H1 (cell line): ENCODE data around the gene DIP2C. TPM values are rescaled to one million over a fixed set of nuclear protein-coding genes. Genes with fewer than 3 reads are reported as not detected.
A peak's percentile ranks its signal among the peaks of the same experiment; 100 is the strongest.

Experiments
- CTCF ChIA-PET: fragments of 300-600 bp; sonication (Branson Sonifier 250); formaldehyde crosslinking; loops from one replicate; lab custom pipeline; 2021; ENCODE audit not compliant: partially characterized antibody; lab: Charles Lee
- POLR2A ChIA-PET: fragments of 300-600 bp; sonication (Branson Sonifier 250); formaldehyde crosslinking; loops from one replicate; lab custom pipeline; 2021; ENCODE audit warnings: inconsistent platforms; ENCODE audit not compliant: partially characterized antibody; lab: Charles Lee
- DNase-seq, 2 experiments: peaks; one replicate each; pipeline versions ENCODE4 v3.0.0 to v3.0.0-alpha.2; 2010 to 2022; ENCODE audit warnings: low spot score in 2 of 2, low read depth in 1 of 2, mixed read lengths in 1 of 2
- FAIRE-seq: peaks from 2 replicates; lab custom pipeline; 2011; peaks lifted over from hg19 to GRCh38; lab: Jason Lieb, UNC
- H2AFZ ChIP-seq: 2 replicates; pipeline ENCODE4 v1.8.1; 2012; ENCODE audit warnings: low read length, inconsistent platforms
- H2AK5ac ChIP-seq: 2 replicates; pipeline ENCODE4 v1.6.1; 2013; ENCODE audit warnings: low read depth, low read length
- H2BK120ac ChIP-seq: replicated peaks from 2 replicates; pipeline ENCODE3; 2013; ENCODE audit warnings: low read depth, low read length, inconsistent platforms
- H2BK12ac ChIP-seq: 2 replicates; pipeline ENCODE4 v1.6.1; 2013; ENCODE audit warnings: low read depth, low read length
- H2BK15ac ChIP-seq: 2 replicates; pipeline ENCODE4 v1.6.1; 2013; ENCODE audit warnings: low read length
- H2BK20ac ChIP-seq: 2 replicates; pipeline ENCODE4 v1.6.1; 2013; ENCODE audit warnings: low read length
- H2BK5ac ChIP-seq: 2 replicates; pipeline ENCODE4 v1.6.1; 2013; ENCODE audit warnings: low read depth, low read length
- H3K14ac ChIP-seq: 2 replicates; pipeline ENCODE4 v1.6.1; 2013; ENCODE audit warnings: inconsistent platforms; ENCODE audit not compliant: insufficient read length
- H3K18ac ChIP-seq: 2 replicates; pipeline ENCODE4 v1.6.1; 2013; ENCODE audit warnings: low read length; ENCODE audit errors: extremely low read depth
- H3K23ac ChIP-seq: 2 replicates; pipeline ENCODE4 v1.6.1; 2013; ENCODE audit warnings: inconsistent platforms; ENCODE audit not compliant: insufficient read length
- H3K23me2 ChIP-seq: 2 replicates; pipeline ENCODE4 v1.6.1; 2013; ENCODE audit warnings: low read depth, low read length
- H3K27ac ChIP-seq: 2 replicates; pipeline ENCODE4 v1.6.1; 2011; ENCODE audit warnings: low read depth, low read length, inconsistent platforms
- H3K27me3 ChIP-seq, 4 experiments: replicated peaks in 1 of 4; 1 replicate in 1 of 4; 2 replicates in 3 of 4; pipeline versions ENCODE4 v1.6.1 to v1.8.1; 2011 to 2013; ENCODE audit warnings: low read length in 3 of 4, mild to moderate bottlenecking in 3 of 4, inconsistent platforms in 2 of 4, mixed read lengths in 2 of 4, moderate library complexity in 1 of 4; ENCODE audit not compliant: control insufficient read depth in 3 of 4, insufficient read depth in 3 of 4; ENCODE audit errors: extremely low read depth in 1 of 4
- H3K36me3 ChIP-seq, 4 experiments: 2 replicates each; pipeline versions ENCODE4 v1.6.1 to v1.8.1; 2011 to 2013; ENCODE audit warnings: mild to moderate bottlenecking in 4 of 4, low read length in 3 of 4, moderate library complexity in 2 of 4, control low read depth in 1 of 4, inconsistent platforms in 1 of 4; ENCODE audit not compliant: insufficient read depth in 4 of 4, control insufficient read depth in 2 of 4
- H3K4ac ChIP-seq: replicated peaks from 2 replicates; pipeline ENCODE3; 2013; ENCODE audit warnings: low read length, low read depth, mixed read lengths, inconsistent platforms; ENCODE audit not compliant: insufficient read length
- H3K4me1 ChIP-seq, 4 experiments: replicated peaks in 1 of 4; 1 replicate in 1 of 4; 2 replicates in 3 of 4; pipeline versions ENCODE4 v1.6.1 to v1.8.1; 2011 to 2013; ENCODE audit warnings: low read length in 3 of 4, inconsistent platforms in 2 of 4, mixed read lengths in 1 of 4; ENCODE audit not compliant: insufficient read depth in 4 of 4, control insufficient read depth in 3 of 4
- H3K4me2 ChIP-seq, 2 experiments: 2 replicates each; pipeline versions ENCODE4 v1.6.1 to v1.8.1; 2011 to 2013; ENCODE audit warnings: low read depth in 2 of 2, low read length in 2 of 2, control low read depth in 1 of 2, inconsistent platforms in 1 of 2, mild to moderate bottlenecking in 1 of 2; ENCODE audit not compliant: insufficient read depth in 1 of 2
- H3K4me3 ChIP-seq, 4 experiments: fragments of 200-600, 300-600 bp in 1 of 4; sonication (generic), shearing (Covaris generic), sonication (Bioruptor Twin) in 1 of 4; 2 replicates each; pipeline versions ENCODE4 v1.5.1 to v1.8.1; 2011 to 2016; ENCODE audit warnings: low read length in 4 of 4, low read depth in 3 of 4, control low read depth in 2 of 4, inconsistent platforms in 2 of 4, mild to moderate bottlenecking in 2 of 4, mixed read lengths in 1 of 4, moderate library complexity in 1 of 4; ENCODE audit not compliant: insufficient read depth in 2 of 4; ENCODE audit errors: extremely low read depth in 1 of 4
- H3K56ac ChIP-seq: replicated peaks from 2 replicates; pipeline ENCODE3; 2013; ENCODE audit warnings: low read depth, mild to moderate bottlenecking, mixed read lengths, low read length, inconsistent platforms; ENCODE audit not compliant: insufficient read length
- H3K79me1 ChIP-seq: 2 replicates; pipeline ENCODE4 v1.6.1; 2013; ENCODE audit warnings: low read depth, low read length, control low read depth
- H3K79me2 ChIP-seq, 2 experiments: 2 replicates each; pipeline versions ENCODE4 v1.6.1 to v1.8.1; 2012 to 2013; ENCODE audit warnings: low read length in 2 of 2, mild to moderate bottlenecking in 2 of 2, inconsistent platforms in 1 of 2; ENCODE audit not compliant: insufficient read depth in 2 of 2, control insufficient read depth in 1 of 2
- H3K9ac ChIP-seq, 4 experiments: replicated peaks in 1 of 4; 1 replicate in 1 of 4; 2 replicates in 3 of 4; pipeline versions ENCODE4 v1.6.1 to v1.8.1; 2011 to 2013; ENCODE audit warnings: low read depth in 3 of 4, low read length in 3 of 4, control low read depth in 2 of 4, mild to moderate bottlenecking in 2 of 4, moderate library complexity in 2 of 4, inconsistent platforms in 1 of 4; ENCODE audit errors: extremely low read depth in 1 of 4
- H3K9me3 ChIP-seq, 2 experiments: 2 replicates each; pipeline versions ENCODE4 v1.6.1 to v1.8.1; 2012 to 2013; ENCODE audit warnings: mild to moderate bottlenecking in 2 of 2, moderate library complexity in 2 of 2, control low read depth in 1 of 2, inconsistent platforms in 1 of 2, low read depth in 1 of 2, low read length in 1 of 2, mixed read lengths in 1 of 2; ENCODE audit not compliant: insufficient read depth in 2 of 2
- H4K20me1 ChIP-seq, 2 experiments: replicated peaks in 1 of 2; 2 replicates each; pipeline versions ENCODE3 to v1.8.1; 2011 to 2013; ENCODE audit warnings: inconsistent platforms in 2 of 2, low read length in 2 of 2, mild to moderate bottlenecking in 1 of 2; ENCODE audit not compliant: insufficient read depth in 2 of 2, control insufficient read depth in 1 of 2
- H4K5ac ChIP-seq: 2 replicates; pipeline ENCODE4 v1.6.1; 2013; ENCODE audit warnings: low read length, low read depth, mixed read lengths, inconsistent platforms; ENCODE audit not compliant: insufficient read length
- H4K8ac ChIP-seq: 2 replicates; pipeline ENCODE4 v1.8.0; 2013; ENCODE audit warnings: mild to moderate bottlenecking, moderate library complexity, low read length, inconsistent platforms; ENCODE audit not compliant: insufficient read depth; ENCODE audit errors: extremely low read depth
- H4K91ac ChIP-seq: replicated peaks from 2 replicates; pipeline ENCODE3; 2013; ENCODE audit warnings: low read length, mixed read lengths, inconsistent platforms; ENCODE audit not compliant: insufficient read length
- TAF1 ChIP-seq: IDR thresholded peaks from 2 replicates; pipeline ENCODE4 v1.6.1; 2011; ENCODE audit warnings: mild to moderate bottlenecking, low read depth, low read length
- WGBS, 2 experiments: shearing (Covaris generic) in 1 of 2; methylation state at CpG; one replicate each; pipeline versions ENCODE4 v1.1.6 to v1.1.7; 2013 to 2015; ENCODE audit warnings: low lambda C conversion rate in 2 of 2, mixed read lengths in 2 of 2, inconsistent platforms in 1 of 2, low coverage in 1 of 2, missing lambda C conversion rate in 1 of 2; ENCODE audit not compliant: insufficient replicate concordance in 2 of 2, insufficient coverage in 1 of 2, insufficient read length in 1 of 2; ENCODE audit errors: extremely low coverage in 1 of 2, missing lambda C conversion rate in 1 of 2; 5-methylcytosine and 5-hydroxymethylcytosine counted together
- polyA plus RNA-seq, 7 experiments: library from polyadenylated mRNA; depleted of rRNA in 3 of 7; stranded (reverse) in 5 of 7; unstranded in 2 of 7; fragments of >200 nt in 5 of 7; fragments of 200-250 nt in 2 of 7; gene quantifications; 1 replicate in 5 of 7; 2 replicates in 1 of 7; 4 replicates in 1 of 7; pipeline versions ENCODE4 v1.2.1 to v1.2.3, GENCODE V29; 2011 to 2013; ENCODE audit warnings: missing spikeins in 2 of 7, mixed read lengths in 2 of 7
- total RNA-seq: library from RNA; stranded (reverse); fragmentation: NEBNext Ultra II Directional; extraction: Animal tissue kit (Norgen Biotek cat#: 25700); gene quantifications from 2 replicates; pipeline ENCODE4 v1.2.1, GENCODE V29; 2021
- TF ChIP-seq, protein P1 (sequence below): IDR thresholded peaks from 2 replicates; pipeline ENCODE4 v1.6.1; 2011; ENCODE audit warnings: low read length, improper control_type of control experiment

Gene DIP2C
- total and polyA plus RNA-seq, 2 of the 8 experiments (the other 6 are each of a cell fraction or from before 2014, with no cell fraction given), result 3.8 to 9.3 TPM

- Histone ChIP-seq H3K4me1 (peaks cover 5 to 18% (median 13%) of the 10 kb centered on the region in 4 experiments; a peak in 6 of 7 replicates), H3K56ac (no peak overlapping the region), H3K4me2 (peak overlapping the region; percentile 8 to 19; a peak in 1 of 4 replicates), H3K79me2 (peaks cover 0 to 16% of the 10 kb centered on the region in 2 experiments; a peak in 2 of 4 replicates), H3K9me3 (no peaks in the 10 kb centered on the region), H4K20me1 (peaks cover 0 to 8% of the 10 kb centered on the region in 2 experiments), H4K8ac (no peak overlapping the region), H2AK5ac (peak overlapping the region; percentile 83), H3K14ac (no peak overlapping the region), H2BK12ac (no peak overlapping the region; the same call in 1 of the 2 replicates), H3K18ac (no peak overlapping the region), H2BK120ac (no peak overlapping the region), H3K79me1 (peaks cover 11% of the 10 kb centered on the region), H4K91ac (no peak overlapping the region), H3K4ac (peak overlapping the region; percentile 21), H3K27me3 (no peaks in the 10 kb centered on the region), H2BK20ac (0 out of 2 replicates have a peak overlapping the region, but pooled peaks have one; percentile 66), H3K23me2 (peaks cover 1% of the 10 kb centered on the region; the same call in 1 of the 2 replicates), H3K9ac (no peak overlapping the region), H4K5ac (no peak overlapping the region), H3K23ac (no peak overlapping the region), H3K27ac (no peak overlapping the region), H2BK15ac (no peak overlapping the region), H3K4me3 (no peak overlapping the region), H2AFZ (no peak overlapping the region)
- ChIA-PET POLR2A (interaction anchor here (1.8 kb wide), 1 partner anchor 10 kb away, joined by 6 read pairs; no protein-coding TSS in a partner anchor), CTCF (interaction anchor here (1.0 to 1.4 kb wide), 2 partner anchors 12 to 24 kb away, joined by 3 read pairs; no protein-coding TSS in a partner anchor)
- DNase-seq (no peak), FAIRE-seq (no peak)
- WGBS, 2 experiments, result 89% methylated on average over 7 of the region's 10 CpGs; no CpG with 5 or more reads in 1 of the 2 experiments
- no peak for TF ChIP-seq TAF1
- TF ChIP-seq, protein P1, sequence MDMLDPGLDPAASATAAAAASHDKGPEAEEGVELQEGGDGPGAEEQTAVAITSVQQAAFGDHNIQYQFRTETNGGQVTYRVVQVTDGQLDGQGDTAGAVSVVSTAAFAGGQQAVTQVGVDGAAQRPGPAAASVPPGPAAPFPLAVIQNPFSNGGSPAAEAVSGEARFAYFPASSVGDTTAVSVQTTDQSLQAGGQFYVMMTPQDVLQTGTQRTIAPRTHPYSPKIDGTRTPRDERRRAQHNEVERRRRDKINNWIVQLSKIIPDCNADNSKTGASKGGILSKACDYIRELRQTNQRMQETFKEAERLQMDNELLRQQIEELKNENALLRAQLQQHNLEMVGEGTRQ, result peak; percentile 67
- TF ChIP-seq, all 59 proteins: peak for 1
- Histone ChIP-seq H3K36me3 (no peaks in the 10 kb centered on the region), H2BK5ac (0 out of 2 replicates have a peak overlapping the region, but pooled peaks have one; percentile 68)
Observed at GRCh38 chr10:557792-558328, 131.6 kb downstream of the DIP2C start.
